ENCODE data around the gene SH2D7.

- no peak for TF ChIP-seq CTCF (IDR thresholded peaks at IDR 0.05; ENCODE audit: insufficient read depth, low read length, poor library complexity, severe bottlenecking)
- no peak for TF ChIP-seq EZH2phosphoT487 (conservative IDR thresholded peaks at IDR 0.05; ENCODE audit: low read length)
Measured at GRCh38 chr15:78084449-78084750, 8.0 kb upstream of the SH2D7 start.
